Cerebellar cortex (tissue), 1 donor: ENCODE measurements around the gene LRRN3.

ENCODE experiments used
- DNase-seq: peaks from one replicate; pipeline ENCODE4 v3.0.0-alpha.2; 2015; ENCODE audit warnings: low spot score

Gene LRRN3

GRCh38 chr7:111168182-111168581 is 77.3 kb downstream of the LRRN3 start:
- DNase-seq, result no peak

GRCh38 chr7:111172564-111173257 is 81.8 kb downstream of the LRRN3 start:
- DNase-seq, result no peak

- DNase-seq, result no peak
Measured at GRCh38 chr7:111173528-111173927, 82.6 kb downstream of the LRRN3 start.

GRCh38 chr7:111173990-111174389 is 83.1 kb downstream of the LRRN3 start:
- DNase-seq, result no peak

GRCh38 chr7:111174510-111174909 is 83.6 kb downstream of the LRRN3 start:
- DNase-seq, result no peak
